IMR-90 (cell line): ENCODE data around the gene LMOD2. TPM values are rescaled to one million over a fixed set of nuclear protein-coding genes. Genes with fewer than 3 reads are reported as not detected.

Source experiments
- ATAC-seq: fragments of 200-7000 bp; cut with Tn5 transposase; 2 replicates; pipeline ENCODE4 v1.9.1; 2020; ENCODE audit warnings: low read depth, mild to moderate bottlenecking, moderate library complexity
- BruUV-seq: library from RNA; stranded (reverse); fragments of 400-500 nt; replicated peaks from 2 replicates; lab custom pipeline; 2021; lab: Mats Ljungman, UMichigan
- CTCF ChIA-PET: fragments of 300-600 bp; formaldehyde crosslinking; extraction: SDS; loops from one replicate; lab custom pipeline; 2021; ENCODE audit warnings: antibody characterized with exemption; lab: Yijun Ruan, JAX
- POLR2A ChIA-PET: fragments of 300-600 bp; sonication (Branson Sonifier 250); formaldehyde crosslinking; loops from one replicate; lab custom pipeline; 2022; ENCODE audit warnings: antibody characterized with exemption; ENCODE audit not compliant: unreplicated experiment; lab: Charles Lee
- DNase-seq: peaks from one replicate; pipeline ENCODE4 v3.0.0; 2013
- H2AFZ ChIP-seq: replicated peaks from 2 replicates; pipeline ENCODE3; 2013; ENCODE audit warnings: low read length, mild to moderate bottlenecking; ENCODE audit not compliant: poor library complexity
- H2AK5ac ChIP-seq: 2 replicates; pipeline ENCODE4 v1.6.1; 2013; ENCODE audit warnings: low read depth, low read length, inconsistent platforms
- H2AK9ac ChIP-seq: replicated peaks from 2 replicates; pipeline ENCODE3; 2013; ENCODE audit warnings: mild to moderate bottlenecking, low read depth, low read length, moderate library complexity; ENCODE audit not compliant: poor library complexity
- H2BK120ac ChIP-seq: 2 replicates; pipeline ENCODE4 v1.6.1; 2013; ENCODE audit warnings: low read depth, low read length, inconsistent platforms
- H2BK15ac ChIP-seq: 3 replicates; pipeline ENCODE4 v1.6.1; 2013; ENCODE audit warnings: low read depth, low read length, inconsistent platforms
- H2BK20ac ChIP-seq: 2 replicates; pipeline ENCODE4 v1.6.1; 2013; ENCODE audit warnings: low read depth, mild to moderate bottlenecking, inconsistent platforms, low read length, moderate library complexity
- H2BK5ac ChIP-seq: 2 replicates; pipeline ENCODE4 v1.6.1; 2013; ENCODE audit warnings: mild to moderate bottlenecking, low read depth, low read length, inconsistent platforms; ENCODE audit not compliant: poor library complexity, severe bottlenecking
- H3K14ac ChIP-seq: replicated peaks from 2 replicates; pipeline ENCODE4 v1.6.1; 2013; ENCODE audit warnings: low read depth, low read length, inconsistent platforms
- H3K18ac ChIP-seq: 2 replicates; pipeline ENCODE4 v1.6.1; 2013; ENCODE audit warnings: low read depth, low read length, control low read depth
- H3K23ac ChIP-seq: 2 replicates; pipeline ENCODE4 v1.6.1; 2013; ENCODE audit warnings: low read depth, low read length, inconsistent platforms
- H3K27ac ChIP-seq: 2 replicates; pipeline ENCODE4 v1.5.1; 2013; ENCODE audit warnings: mild to moderate bottlenecking, control low read depth, low read length; ENCODE audit not compliant: insufficient read depth
- H3K27me3 ChIP-seq: 2 replicates; pipeline ENCODE4 v1.6.1; 2013; ENCODE audit warnings: low read length; ENCODE audit not compliant: control insufficient read depth, insufficient read depth
- H3K36me3 ChIP-seq: 2 replicates; pipeline ENCODE4 v1.6.1; 2013; ENCODE audit warnings: low read length, mixed read lengths; ENCODE audit not compliant: control insufficient read depth, insufficient read depth
- H3K4ac ChIP-seq: 2 replicates; pipeline ENCODE4 v1.6.1; 2013; ENCODE audit warnings: low read depth, low read length, inconsistent platforms
- H3K4me1 ChIP-seq: 2 replicates; pipeline ENCODE4 v1.6.1; 2013; ENCODE audit warnings: low read length, mixed read lengths; ENCODE audit not compliant: control insufficient read depth, insufficient read depth
- H3K4me2 ChIP-seq: 2 replicates; pipeline ENCODE4 v1.6.1; 2013; ENCODE audit warnings: low read depth, mild to moderate bottlenecking, control low read depth, low read length, moderate library complexity
- H3K4me3 ChIP-seq: 2 replicates; pipeline ENCODE4 v1.5.1; 2013; ENCODE audit warnings: low read depth, mild to moderate bottlenecking, control low read depth, low read length, moderate library complexity; ENCODE audit not compliant: insufficient read depth
- H3K56ac ChIP-seq: 2 replicates; pipeline ENCODE4 v1.6.1; 2013; ENCODE audit warnings: low read length, inconsistent platforms; ENCODE audit not compliant: insufficient read depth; ENCODE audit errors: extremely low read depth
- H3K79me1 ChIP-seq, 2 experiments: 2 replicates each; pipeline ENCODE4 v1.6.1; 2013; ENCODE audit warnings: low read length in 2 of 2, inconsistent platforms in 1 of 2, low read depth in 1 of 2
- H3K9ac ChIP-seq: 2 replicates; pipeline ENCODE4 v1.6.1; 2013; ENCODE audit warnings: low read depth, low read length, control low read depth
- H3K9me1 ChIP-seq: 2 replicates; pipeline ENCODE4 v1.6.1; 2013; ENCODE audit warnings: low read length, inconsistent platforms; ENCODE audit not compliant: insufficient read depth
- H3K9me3 ChIP-seq: 2 replicates; pipeline ENCODE4 v1.6.1; 2013; ENCODE audit warnings: low read length; ENCODE audit not compliant: control insufficient read depth, insufficient read depth
- H4K20me1 ChIP-seq: 2 replicates; pipeline ENCODE4 v1.6.1; 2013; ENCODE audit warnings: low read length, inconsistent platforms; ENCODE audit not compliant: insufficient read depth
- H4K5ac ChIP-seq: 2 replicates; pipeline ENCODE4 v1.6.1; 2013; ENCODE audit warnings: mild to moderate bottlenecking, low read depth, low read length, control low read depth
- H4K8ac ChIP-seq, 2 experiments: 2 replicates each; pipeline ENCODE4 v1.6.1; 2013; ENCODE audit warnings: low read depth in 2 of 2, low read length in 2 of 2, control low read depth in 1 of 2, inconsistent platforms in 1 of 2
- H4K91ac ChIP-seq: 2 replicates; pipeline ENCODE4 v1.6.1; 2013; ENCODE audit warnings: low read depth, low read length, inconsistent platforms; ENCODE audit not compliant: insufficient read depth
- BHLHE40 ChIP-seq: fragments of 150-350 bp; IDR thresholded peaks from 2 replicates; pipeline ENCODE4 v1.6.1; 2016; ENCODE audit warnings: mild to moderate bottlenecking, low read depth, low read length
- MAFK ChIP-seq: IDR thresholded peaks from 2 replicates; pipeline ENCODE4 v1.6.1; 2012; ENCODE audit warnings: low read depth, low read length, improper control_type of control experiment
- MXI1 ChIP-seq: IDR thresholded peaks from 2 replicates; pipeline ENCODE4 v1.6.1; 2012; ENCODE audit warnings: low read depth, mild to moderate bottlenecking, low read length, moderate library complexity, borderline replicate concordance
- POLR2A ChIP-seq: IDR thresholded peaks from 2 replicates; pipeline ENCODE4 v1.6.1; 2012; ENCODE audit warnings: mild to moderate bottlenecking, low read depth, low read length
- RAD21 ChIP-seq: IDR thresholded peaks from 2 replicates; pipeline ENCODE4 v1.6.1; 2012; ENCODE audit warnings: low read length, improper control_type of control experiment
- RCOR1 ChIP-seq: IDR thresholded peaks from 2 replicates; pipeline ENCODE4 v1.6.1; 2012; ENCODE audit warnings: mild to moderate bottlenecking, low read length, improper control_type of control experiment; ENCODE audit not compliant: insufficient replicate concordance
- SMC3 ChIP-seq: fragments of 150-350 bp; IDR thresholded peaks from 2 replicates; pipeline ENCODE4 v1.6.1; 2016; ENCODE audit warnings: low read depth, mild to moderate bottlenecking, antibody characterized with exemption, low read length, moderate library complexity
- WGBS, 2 experiments: methylation state at CpG; one replicate each; pipeline versions ENCODE4 v1.1.5 to v1.1.7; 2013; ENCODE audit warnings: missing lambda C conversion rate in 2 of 2; ENCODE audit not compliant: insufficient read length in 1 of 2; ENCODE audit errors: extremely low coverage in 2 of 2; 5-methylcytosine and 5-hydroxymethylcytosine counted together
- dilution Hi-C: fragments of 300-500 bp; cut with HindIII; formaldehyde crosslinking; loops from one replicate; pipeline ENCODE4 v1.14.3; 2018; ENCODE audit warnings: low sequenced_read_pairs; ENCODE audit not compliant: unreplicated experiment
- in situ Hi-C: fragments of 300-500 bp; cut with MboI; formaldehyde crosslinking; loops from 3 replicates; pipeline ENCODE4 v1.14.3; 2019; ENCODE audit warnings: low sequenced_read_pairs, inconsistent platforms, mixed read lengths
- intact Hi-C: fragments of 100-400 bp; cut with micrococcal nuclease; formaldehyde crosslinking; loops from 2 replicates; pipeline ENCODE4 v1.10.0; 2022
- polyA plus RNA-seq, 3 experiments: library from polyadenylated mRNA; depleted of rRNA; stranded (reverse); fragments of >200 nt; gene quantifications; 2 replicates each; pipeline ENCODE4 v1.2.3, GENCODE V29; 2012; ENCODE audit warnings: low replicate concordance in 1 of 3
- total RNA-seq: library from RNA; depleted of rRNA; stranded (reverse); fragments of >200 nt; gene quantifications from 2 replicates; pipeline ENCODE4 v1.2.3, GENCODE V29; 2012
- TF ChIP-seq, protein P1 (sequence below): fragments of 150-350 bp; IDR thresholded peaks from 2 replicates; pipeline ENCODE4 v1.6.1; 2017; ENCODE audit warnings: mild to moderate bottlenecking, antibody characterized with exemption, low read length, low read depth
- TF ChIP-seq, protein P2 (sequence below): conservative IDR thresholded peaks from 2 replicates; pipeline ENCODE4 v1.5.1; 2012; ENCODE audit warnings: mild to moderate bottlenecking, low read depth, low read length, improper control_type of control experiment
- TF ChIP-seq, protein P3 (sequence below): fragments of 150-350 bp; IDR thresholded peaks from 2 replicates; pipeline ENCODE4 v1.6.1; 2016; ENCODE audit warnings: low read depth, mild to moderate bottlenecking, low read length, moderate library complexity, borderline replicate concordance

Gene LMOD2
- total and polyA plus RNA-seq, 2 of the 4 experiments (the other 2 are of a cell fraction) = not detected

DNA sequence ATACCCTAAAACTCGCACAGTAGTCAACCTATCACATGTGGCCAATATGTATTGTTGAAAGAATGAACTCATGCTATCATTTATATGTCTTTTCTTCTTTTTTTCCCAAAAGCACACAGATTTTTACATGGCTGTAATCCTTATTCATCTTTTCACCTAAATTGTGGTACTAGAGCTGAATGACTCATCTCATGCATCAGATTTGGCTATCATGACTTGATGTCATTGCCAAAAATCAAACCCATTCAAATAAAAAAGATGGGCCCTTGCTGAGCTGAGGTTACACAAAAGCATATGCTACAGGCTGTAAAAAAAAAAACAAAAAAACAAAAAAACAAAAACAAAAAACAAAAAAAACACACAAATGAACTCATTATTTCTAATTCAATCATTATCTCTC, 3.3 kb upstream of the LMOD2 start:
- H2BK20ac ChIP-seq = no peak overlapping the region
- H3K4me2 ChIP-seq = no peak overlapping the region
- H3K23ac ChIP-seq = no peak overlapping the region
- no peak overlapping the region for H2AK9ac ChIP-seq
- H3K79me1 ChIP-seq = no peaks in the 10 kb centered on the region
- H4K8ac ChIP-seq = no peak overlapping the region
- no CpG with 5 or more reads among the region's 1 CpG for WGBS, 2 experiments
- no peak overlapping the region for H3K4me3 ChIP-seq
- ChIA-PET POLR2A (no interaction called here), CTCF (interaction anchor here (0.6 to 1.2 kb wide), 2 partner anchors 15 kb away, joined by 4 to 7 read pairs; no protein-coding TSS in a partner anchor)
- no peak overlapping the region for H3K4ac ChIP-seq
- no peak overlapping the region for H3K14ac ChIP-seq
- no peaks in the 10 kb centered on the region for H4K20me1 ChIP-seq
- dilution Hi-C loops (no loop called here), in situ Hi-C loops (no loop called here), intact Hi-C loops (no loop called here)
- DNase-seq (no peak), ATAC-seq (no peak)
- H3K18ac ChIP-seq = no peak overlapping the region
- no peak overlapping the region for H2BK15ac ChIP-seq
- no peak overlapping the region for H2AFZ ChIP-seq
- no peak overlapping the region for H4K91ac ChIP-seq
- no peak overlapping the region for H3K9ac ChIP-seq
- no peak overlapping the region for H4K5ac ChIP-seq
- H2BK120ac ChIP-seq = no peak overlapping the region
- H2BK5ac ChIP-seq = no peak overlapping the region
- H3K9me1 ChIP-seq = no peaks in the 10 kb centered on the region
- H3K4me1 ChIP-seq = no peaks in the 10 kb centered on the region
- TF ChIP-seq RAD21 (no peak), RCOR1 (no peak), BHLHE40 (no peak), MXI1 (no peak), MAFK (no peak), POLR2A (no peak), SMC3 (no peak)
- TF ChIP-seq, protein P1, sequence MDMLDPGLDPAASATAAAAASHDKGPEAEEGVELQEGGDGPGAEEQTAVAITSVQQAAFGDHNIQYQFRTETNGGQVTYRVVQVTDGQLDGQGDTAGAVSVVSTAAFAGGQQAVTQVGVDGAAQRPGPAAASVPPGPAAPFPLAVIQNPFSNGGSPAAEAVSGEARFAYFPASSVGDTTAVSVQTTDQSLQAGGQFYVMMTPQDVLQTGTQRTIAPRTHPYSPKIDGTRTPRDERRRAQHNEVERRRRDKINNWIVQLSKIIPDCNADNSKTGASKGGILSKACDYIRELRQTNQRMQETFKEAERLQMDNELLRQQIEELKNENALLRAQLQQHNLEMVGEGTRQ = no peak
- TF ChIP-seq, protein P2, sequence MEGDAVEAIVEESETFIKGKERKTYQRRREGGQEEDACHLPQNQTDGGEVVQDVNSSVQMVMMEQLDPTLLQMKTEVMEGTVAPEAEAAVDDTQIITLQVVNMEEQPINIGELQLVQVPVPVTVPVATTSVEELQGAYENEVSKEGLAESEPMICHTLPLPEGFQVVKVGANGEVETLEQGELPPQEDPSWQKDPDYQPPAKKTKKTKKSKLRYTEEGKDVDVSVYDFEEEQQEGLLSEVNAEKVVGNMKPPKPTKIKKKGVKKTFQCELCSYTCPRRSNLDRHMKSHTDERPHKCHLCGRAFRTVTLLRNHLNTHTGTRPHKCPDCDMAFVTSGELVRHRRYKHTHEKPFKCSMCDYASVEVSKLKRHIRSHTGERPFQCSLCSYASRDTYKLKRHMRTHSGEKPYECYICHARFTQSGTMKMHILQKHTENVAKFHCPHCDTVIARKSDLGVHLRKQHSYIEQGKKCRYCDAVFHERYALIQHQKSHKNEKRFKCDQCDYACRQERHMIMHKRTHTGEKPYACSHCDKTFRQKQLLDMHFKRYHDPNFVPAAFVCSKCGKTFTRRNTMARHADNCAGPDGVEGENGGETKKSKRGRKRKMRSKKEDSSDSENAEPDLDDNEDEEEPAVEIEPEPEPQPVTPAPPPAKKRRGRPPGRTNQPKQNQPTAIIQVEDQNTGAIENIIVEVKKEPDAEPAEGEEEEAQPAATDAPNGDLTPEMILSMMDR = no peak
- TF ChIP-seq, protein P3, sequence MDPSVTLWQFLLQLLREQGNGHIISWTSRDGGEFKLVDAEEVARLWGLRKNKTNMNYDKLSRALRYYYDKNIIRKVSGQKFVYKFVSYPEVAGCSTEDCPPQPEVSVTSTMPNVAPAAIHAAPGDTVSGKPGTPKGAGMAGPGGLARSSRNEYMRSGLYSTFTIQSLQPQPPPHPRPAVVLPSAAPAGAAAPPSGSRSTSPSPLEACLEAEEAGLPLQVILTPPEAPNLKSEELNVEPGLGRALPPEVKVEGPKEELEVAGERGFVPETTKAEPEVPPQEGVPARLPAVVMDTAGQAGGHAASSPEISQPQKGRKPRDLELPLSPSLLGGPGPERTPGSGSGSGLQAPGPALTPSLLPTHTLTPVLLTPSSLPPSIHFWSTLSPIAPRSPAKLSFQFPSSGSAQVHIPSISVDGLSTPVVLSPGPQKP = no peak
- H3K27me3 ChIP-seq = peaks cover 4% of the 10 kb centered on the region
- H3K36me3 ChIP-seq = no peaks in the 10 kb centered on the region
- no peak overlapping the region for H3K56ac ChIP-seq
- no peaks in the 10 kb centered on the region for H3K9me3 ChIP-seq
- H3K27ac ChIP-seq = no peak overlapping the region
- no TSS peak for BruUV-seq
- H2AK5ac ChIP-seq = no peak overlapping the region
